ENCODE data around the gene RARA.

Gene RARA

DNA sequence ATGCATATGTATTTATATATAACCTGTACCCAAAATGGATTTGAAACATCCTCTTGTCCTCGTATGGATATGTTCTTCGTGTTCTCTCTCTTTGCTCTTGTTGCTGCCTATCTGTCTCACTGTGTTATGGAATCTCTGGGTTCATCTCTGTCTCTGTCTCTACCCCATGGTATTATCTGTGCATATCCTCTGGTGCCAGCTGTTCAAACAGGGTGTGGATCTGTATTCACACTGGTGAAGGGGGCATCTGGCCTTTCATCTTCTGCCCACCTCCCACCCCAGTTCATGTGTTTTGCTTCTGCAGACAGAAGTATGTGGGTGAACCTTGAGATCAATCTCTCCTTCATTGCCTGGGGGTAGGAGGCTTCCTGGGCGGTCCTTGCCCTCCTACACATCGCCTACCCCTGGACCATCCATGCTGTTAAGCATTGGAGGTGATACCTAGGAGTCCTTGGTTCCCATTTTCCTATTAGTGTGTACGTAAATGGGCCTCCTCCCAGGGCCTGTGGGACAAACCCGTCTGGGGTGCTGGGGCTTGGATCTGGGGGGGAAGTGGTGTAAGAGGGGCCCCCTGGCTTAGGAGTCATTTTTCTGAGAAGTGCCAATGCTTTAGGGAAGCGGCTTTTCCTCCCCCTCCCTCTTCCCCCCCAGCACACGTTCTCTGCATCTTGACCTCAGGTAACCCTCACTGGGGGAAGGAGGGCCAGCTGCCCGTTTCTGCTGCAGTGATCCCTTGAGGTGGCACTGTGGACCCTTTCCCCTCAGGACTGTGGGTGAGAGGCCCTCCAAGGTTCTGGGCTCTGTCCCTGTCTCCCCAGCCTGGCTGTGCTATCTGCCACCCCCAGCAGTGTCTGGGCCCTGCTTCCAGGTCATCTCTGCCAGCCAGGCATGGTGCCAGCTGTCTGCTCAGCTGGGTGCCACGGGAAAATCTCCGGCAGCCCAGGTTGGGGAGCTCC, 21.1 kb downstream of the RARA start:
- DNase-seq (ENCODE audit: low spot score) = no peak

DNA sequence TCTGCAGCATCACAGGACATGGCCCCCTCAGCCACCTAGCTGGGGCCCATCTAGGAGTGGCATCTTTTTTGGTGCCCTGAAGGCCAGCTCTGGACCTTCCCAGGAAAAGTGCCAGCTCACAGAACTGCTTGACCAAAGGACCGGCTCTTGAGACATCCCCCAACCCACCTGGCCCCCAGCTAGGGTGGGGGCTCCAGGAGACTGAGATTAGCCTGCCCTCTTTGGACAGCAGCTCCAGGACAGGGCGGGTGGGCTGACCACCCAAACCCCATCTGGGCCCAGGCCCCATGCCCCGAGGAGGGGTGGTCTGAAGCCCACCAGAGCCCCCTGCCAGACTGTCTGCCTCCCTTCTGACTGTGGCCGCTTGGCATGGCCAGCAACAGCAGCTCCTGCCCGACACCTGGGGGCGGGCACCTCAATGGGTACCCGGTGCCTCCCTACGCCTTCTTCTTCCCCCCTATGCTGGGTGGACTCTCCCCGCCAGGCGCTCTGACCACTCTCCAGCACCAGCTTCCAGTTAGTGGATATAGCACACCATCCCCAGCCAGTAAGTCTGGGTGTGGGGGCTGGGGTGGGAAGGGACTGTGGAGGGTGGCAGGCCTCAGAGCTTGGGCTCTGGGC, 22.0 kb downstream of the RARA start:
- no peak for DNase-seq (ENCODE audit: low spot score)

DNA sequence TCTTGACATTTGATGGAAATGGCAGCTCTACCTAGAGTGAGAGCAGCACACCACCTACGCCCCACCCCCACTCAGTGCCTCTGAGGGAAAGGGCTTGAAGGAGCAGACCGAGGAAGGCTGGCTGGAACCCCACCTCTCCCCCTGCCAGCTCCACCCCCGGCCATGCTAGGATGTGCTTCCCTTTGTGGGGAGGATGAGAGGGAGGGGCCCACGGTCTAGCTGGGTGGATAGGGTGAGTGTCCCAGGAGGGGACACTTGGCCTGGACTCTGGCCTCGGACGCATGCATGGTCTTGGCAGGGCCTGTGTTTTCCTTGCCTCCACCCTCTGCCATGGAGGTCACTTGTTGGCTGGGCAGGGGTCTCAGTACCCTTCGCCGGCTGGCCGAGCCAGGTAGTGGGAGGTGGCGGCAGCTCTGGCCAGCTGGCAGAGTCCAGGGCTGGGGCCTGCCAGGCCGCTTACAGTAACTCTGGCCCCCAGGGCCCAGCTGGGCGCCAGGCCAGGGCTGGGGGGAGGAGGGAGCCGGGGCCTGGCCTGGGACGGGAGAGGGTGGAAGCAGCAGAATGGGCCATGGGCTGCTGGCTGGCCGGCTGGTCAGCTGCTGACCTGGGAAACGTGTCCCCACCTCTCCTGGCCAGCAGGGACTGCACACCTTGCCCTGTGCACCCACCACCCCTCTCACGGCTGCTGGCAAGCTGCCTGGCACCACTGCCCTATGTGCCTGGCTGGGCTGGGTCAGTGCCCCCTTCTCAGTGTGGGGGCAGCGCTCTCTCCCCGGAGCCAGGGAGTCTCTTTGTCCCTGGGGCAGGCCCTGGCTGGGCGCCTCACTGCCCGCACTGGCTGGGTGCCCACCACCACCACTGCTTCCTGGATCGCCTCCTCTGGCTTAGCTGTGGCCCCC, 23.0 kb downstream of the RARA start:
- peak; percentile 90 for DNase-seq (ENCODE audit: low spot score)

DNA sequence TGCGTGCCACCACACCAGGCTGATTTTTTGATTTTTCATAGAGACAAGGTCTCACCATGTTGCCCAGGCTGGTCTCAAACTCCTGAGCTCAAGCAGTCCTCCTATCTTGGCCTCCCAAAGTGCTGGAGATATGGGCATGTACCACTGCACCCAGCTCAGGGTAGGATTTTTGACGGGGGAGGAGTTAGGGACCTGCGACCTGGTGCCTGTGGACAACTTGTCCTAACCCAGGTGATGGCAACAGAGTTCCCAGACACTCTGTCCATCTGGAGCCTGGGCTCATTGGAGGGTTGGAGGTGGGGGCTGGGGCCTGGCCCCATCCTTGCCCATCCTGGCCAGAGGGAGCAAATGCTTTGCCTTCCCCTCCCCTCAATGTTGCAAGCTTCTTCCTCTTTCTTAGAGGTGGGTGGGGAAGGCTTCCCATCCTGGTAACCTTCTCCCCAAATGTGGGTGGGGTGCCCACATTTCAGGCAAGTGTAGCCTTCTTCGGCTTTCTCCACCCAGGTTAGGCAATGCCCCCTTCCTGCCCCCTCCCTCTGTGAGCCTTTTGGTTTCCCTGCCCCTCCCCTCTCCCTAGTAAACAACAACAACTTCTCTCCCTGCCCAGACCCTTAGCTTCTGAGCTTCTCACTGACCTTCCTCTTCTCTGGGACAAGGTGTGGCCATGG, 24.9 kb downstream of the RARA start:
- no peak for DNase-seq (ENCODE audit: low spot score)

DNA sequence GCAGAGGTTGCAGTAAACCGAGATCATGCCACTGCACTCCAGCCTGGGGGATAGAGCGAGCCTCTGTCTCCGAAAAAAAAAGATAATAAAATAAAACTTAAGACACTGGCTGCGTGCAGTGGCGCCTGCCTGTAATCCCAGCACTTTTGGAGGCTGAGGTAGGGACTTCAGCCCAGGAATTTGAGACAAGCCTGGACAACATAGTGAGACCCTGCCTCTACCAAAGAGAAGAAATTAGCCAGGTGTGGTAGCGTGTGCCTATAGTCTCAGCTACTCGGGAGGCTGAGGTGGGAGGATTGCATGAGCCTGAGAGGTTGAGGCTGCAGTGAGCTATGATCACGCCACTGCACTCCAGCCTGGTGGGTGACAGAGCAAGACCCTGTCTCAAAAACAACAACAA, 26.6 kb downstream of the RARA start:
- DNase-seq (ENCODE audit: low spot score) = no peak

GRCh38 chr17:40337351-40337750, 28.4 kb downstream of the RARA start:
- no peak for DNase-seq (ENCODE audit: low spot score)

- DNase-seq (ENCODE audit: low spot score) = no peak
These were observed 29.1 kb downstream of the RARA start for GRCh38 chr17:40338058-40338457.

DNA sequence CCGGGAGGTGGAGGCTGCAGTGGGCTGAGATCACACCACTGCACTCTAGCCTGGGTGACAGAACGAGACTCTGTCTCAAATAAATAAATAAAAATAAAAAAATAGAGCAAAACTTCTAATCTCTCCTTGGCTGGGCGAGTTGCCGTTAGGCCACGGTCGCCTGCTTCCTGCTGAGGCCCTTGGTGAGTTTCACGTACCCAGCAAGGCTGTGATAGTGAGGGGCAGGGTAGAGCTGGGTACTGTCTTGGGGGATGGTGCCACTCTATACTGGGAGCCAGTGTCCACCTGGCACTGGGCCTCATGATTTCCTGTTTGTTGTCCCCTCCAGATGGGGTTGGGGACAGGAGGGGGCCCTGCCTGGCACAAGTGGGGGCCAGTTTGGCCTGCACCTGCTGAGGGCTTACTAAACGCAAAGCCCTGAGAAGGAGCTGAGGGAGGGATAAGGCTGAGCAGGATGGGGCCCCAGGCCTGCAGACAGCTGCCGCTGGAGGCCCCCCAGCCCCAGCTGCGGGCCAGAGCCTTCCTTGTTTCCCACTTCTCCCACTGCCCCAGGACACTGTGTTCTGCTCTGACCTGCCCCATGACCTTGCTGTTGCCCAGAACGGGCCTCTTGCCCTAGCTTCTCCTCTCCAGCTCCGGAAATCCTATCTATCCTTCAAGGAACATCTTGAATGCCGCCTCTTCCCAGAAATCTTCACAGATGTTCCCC, 30.1 kb downstream of the RARA start:
- DNase-seq (ENCODE audit: low spot score) = no peak

DNA sequence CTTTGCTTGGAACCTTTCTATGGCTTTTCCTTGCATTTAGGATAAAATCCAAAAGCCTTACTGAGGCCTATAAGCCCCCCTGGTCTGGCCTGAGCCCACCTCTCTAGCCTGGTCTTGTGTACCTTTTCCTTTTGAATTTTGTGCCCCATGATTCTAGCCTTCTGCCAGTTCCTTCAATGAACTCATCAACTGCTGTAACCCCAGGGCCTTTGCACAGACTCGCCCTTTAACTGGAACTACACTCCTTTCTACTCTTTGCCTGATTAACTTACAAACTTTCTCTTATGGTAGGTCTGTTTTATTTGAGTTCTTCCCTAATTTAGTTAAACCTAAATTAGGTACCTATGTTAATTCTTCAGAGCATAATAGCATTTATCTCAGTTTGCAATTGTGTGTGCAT, 31.3 kb downstream of the RARA start:
- DNase-seq (ENCODE audit: low spot score) = no peak

GRCh38 chr17:40340880-40341807, 32.2 kb downstream of the RARA start:
- peak; percentile 90 for DNase-seq (ENCODE audit: low spot score)

GRCh38 chr17:40341808-40342503, 33.0 kb downstream of the RARA start:
- peak; percentile 93 for DNase-seq (ENCODE audit: low spot score)

DNA sequence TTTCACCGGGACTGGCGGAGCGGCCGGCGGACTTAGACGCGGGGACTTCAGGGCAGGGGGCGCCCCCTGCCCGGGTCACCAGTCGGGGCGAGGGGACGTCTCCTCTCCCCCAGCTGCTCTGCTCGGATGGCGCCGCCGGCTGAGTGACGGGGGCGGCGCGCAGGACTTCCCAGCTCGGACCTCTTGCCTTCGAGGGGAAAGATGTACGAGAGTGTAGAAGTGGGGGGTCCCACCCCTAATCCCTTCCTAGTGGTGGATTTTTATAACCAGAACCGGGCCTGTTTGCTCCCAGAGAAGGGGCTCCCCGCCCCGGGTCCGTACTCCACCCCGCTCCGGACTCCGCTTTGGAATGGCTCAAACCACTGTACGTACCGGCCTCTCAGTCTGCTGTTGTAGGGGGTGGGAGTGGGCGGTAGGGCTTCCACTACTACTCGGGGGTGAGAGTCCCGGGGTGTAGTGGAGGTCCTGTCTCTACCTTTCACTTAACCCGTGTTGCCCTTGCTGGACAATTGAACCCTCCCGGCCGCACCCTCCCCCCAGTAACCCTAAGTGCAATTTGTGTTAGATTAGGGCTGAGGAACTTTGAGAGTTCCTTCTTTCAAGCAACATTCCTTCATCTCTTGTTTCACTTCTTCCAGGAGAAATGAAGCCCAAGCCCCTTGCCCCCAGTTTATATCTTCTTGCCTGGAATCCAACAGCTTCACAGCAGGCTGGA, 33.7 kb downstream of the RARA start:
- no peak for DNase-seq (ENCODE audit: low spot score)

- DNase-seq (ENCODE audit: low spot score) = no peak
These were observed 34.5 kb downstream of the RARA start for GRCh38 chr17:40343219-40344119.

DNA sequence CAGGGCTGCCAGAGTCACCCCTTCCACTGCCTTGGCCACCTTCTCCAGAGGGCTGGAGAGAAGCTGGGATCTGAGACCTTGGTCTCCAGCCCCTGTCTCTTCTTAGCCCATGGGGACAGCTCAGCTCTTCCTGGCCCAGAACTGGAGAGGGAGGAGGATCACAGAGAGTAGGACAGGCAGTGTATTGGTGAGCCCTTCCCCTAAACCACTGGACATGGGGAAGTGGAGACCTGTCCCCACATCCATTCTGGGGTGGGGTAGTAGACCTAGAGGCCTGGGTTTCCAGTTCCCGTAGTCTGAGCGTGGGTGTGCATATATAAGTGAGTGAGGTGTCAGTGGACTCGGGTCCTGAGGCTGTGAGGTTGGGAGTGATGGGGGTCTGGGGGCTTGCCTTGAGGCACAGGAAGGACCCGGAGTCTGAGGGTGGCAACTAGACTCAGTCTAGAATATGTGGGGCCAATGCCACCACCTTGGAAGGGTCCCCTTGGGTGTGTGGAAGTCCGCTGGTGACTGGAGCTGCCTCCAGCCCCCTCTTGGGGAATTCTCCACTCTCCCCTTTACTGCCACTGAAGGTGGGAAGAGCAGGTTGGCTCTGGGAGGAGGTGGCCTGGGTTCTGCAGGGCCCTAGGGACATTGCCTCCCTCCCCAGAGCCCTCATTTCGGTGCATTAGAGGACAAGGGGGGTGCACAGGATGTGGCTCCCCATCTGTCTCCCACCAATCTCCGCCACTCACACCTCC, 35.6 kb downstream of the RARA start:
- no peak for DNase-seq (ENCODE audit: low spot score)

GRCh38 chr17:40345161-40345993, 36.4 kb downstream of the RARA start:
- peak; percentile 86 for DNase-seq (ENCODE audit: low spot score)
